ENCODE results near the gene ZDHHC5.
"Not testable (repeated sequence)": the region's sequence is repeated elsewhere in the genome, so short reads cannot be mapped to it uniquely, and the experiment has no call there.

Gene ZDHHC5

GRCh38 chr11:57644748-57645688 lies 22.9 kb upstream of the ZDHHC5 start:
- DNase-seq (ENCODE audit: low read depth, low spot score), result peak; percentile 80

GRCh38 chr11:57645689-57646085 lies 22.2 kb upstream of the ZDHHC5 start:
- no peak for DNase-seq (ENCODE audit: low read depth, low spot score)

GRCh38 chr11:57646194-57646798 lies 21.6 kb upstream of the ZDHHC5 start:
- DNase-seq (ENCODE audit: low read depth, low spot score), result no peak

DNA sequence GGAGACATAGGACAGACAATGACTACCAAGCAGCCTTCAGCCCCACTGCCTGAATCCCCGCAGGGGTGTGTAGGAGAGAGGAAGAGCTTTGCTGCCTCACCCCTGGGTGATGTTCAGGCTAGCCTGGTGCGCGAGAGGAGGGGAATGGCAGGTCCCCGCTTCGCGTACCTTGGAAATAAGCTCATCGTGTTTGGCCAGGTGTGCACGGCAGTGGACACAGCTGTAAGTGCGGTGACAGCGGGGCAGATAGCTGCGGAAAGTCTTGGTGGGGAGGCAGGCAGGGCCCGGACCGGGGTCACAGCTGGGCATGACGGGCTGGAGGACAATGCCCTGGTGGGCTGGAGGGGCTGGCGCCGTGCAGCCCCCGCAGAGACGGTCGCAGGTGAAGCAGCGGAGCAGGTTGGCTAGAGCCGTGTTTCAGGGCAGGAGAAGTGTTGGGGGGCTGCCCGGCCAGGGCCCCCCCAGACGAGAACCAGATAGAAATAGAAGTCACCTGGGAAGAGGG lies 21.1 kb upstream of the ZDHHC5 start:
- no peak for DNase-seq (ENCODE audit: low read depth, low spot score)

DNA sequence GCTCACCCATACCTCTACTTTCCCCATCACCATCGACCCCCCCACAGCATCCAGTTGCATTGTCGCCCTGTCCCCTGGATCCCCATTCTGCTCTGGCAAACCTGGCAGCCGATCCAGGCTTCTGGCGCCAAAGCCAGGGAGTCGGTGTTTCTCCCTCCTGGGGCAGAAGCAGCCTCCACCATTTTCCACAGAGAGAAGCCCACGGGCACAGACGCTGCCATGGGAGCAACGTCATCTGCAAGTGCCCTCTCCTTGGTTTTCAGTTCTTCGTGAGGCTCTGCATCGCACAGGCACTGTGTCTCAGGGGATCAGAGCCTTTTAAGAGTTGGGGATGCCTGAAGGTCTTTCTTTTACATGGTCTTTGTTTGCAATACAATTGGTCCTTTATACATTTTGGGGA lies 20.5 kb upstream of the ZDHHC5 start:
- DNase-seq (ENCODE audit: low read depth, low spot score), result no peak

GRCh38 chr11:57647960-57648800 lies 19.7 kb upstream of the ZDHHC5 start:
- DNase-seq (ENCODE audit: low read depth, low spot score), result no peak

GRCh38 chr11:57648801-57649735 lies 18.8 kb upstream of the ZDHHC5 start:
- DNase-seq (ENCODE audit: low read depth, low spot score), result no peak

DNA sequence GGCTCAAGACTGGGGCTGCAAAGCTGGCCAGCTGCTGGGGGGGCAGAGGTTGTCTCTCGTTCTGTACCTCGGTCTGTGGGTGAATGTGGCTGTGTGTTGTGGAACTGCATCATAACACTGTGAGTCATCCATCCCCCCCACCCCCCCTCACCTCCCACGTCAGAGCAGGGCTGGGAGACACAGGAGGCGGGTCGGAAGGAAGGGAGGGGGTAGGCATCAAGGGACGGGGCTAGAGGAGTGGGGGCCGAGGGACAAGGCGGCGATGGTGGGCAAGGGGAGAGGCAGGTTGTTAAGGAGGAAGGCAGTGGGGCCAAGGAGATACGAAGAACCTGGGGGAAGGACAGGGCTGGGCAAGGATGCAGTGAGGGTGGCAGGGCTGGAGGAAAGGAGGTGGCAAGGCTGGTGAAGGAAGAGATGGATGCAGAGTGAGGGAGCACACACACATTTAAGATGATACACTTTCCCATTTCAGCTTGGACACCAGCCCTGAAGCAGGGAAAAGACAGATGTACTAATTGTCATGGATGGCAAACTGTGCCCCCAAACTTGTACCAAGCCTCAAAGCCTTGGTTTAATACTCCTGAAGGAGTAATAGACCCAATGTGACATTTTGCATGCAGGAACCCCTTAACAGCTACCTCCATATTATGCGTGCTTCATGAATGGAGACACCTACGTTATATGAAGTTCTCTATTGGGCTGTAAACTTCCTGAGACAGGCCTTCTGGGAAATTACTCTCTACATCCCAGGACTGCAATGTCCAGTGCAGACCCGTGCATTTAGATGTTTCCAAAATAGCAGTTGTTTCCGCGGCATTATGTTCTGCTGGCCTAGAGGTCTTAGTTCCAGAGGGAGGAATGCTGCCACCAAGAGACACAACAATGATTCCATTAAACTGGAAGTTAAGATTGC lies 17.8 kb upstream of the ZDHHC5 start, which contains the start of gene YPEL4:
Gene YPEL4 (minus strand): TSS at position 87 of the 913 bp plus-strand sequence. CDS start 2,805 bp downstream, outside the sequence.
- DNase-seq (ENCODE audit: low read depth, low spot score), result no peak

- no peak for DNase-seq (ENCODE audit: low read depth, low spot score)
Observed at GRCh38 chr11:57650739-57651090, 17.2 kb upstream of the ZDHHC5 start.

DNA sequence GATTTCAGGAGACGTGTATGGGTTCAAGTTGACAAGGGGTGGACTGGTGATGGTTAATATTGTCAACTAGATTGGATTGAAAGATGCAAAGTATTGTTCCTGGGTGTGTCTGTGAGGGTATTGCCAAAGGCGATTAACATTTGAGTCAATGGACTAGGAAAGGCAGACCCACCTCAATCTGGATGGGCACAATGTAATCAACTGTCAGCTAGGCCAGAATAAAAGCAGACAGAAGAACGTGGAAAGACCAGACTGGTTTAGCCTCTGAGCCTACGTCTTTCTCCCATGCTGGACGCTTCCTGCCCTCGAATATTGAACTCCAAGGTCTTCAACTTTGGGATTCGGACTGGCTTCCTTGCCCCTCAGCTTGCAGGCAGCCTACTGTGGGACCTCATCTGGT lies 16.5 kb upstream of the ZDHHC5 start:
- no peak for DNase-seq (ENCODE audit: low read depth, low spot score)

DNA sequence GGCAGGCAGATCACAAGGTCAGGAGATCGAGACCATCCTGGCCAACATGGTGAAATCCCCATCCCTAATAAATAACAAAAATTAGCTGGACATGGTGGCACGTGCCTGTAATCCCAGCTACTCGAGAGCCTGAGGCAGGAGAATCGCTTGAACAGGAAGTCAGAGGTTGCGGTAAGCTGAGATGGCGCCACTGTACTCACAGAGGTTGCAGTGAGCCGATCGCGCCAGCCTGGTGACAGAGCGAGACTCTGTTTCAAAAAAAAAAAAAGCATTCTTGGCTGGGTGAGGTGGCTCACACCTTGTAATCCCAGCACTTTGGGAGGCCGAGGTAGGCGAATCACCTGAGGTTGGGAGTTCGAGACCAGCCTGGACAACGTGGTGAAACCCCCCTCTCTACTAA lies 15.7 kb upstream of the ZDHHC5 start:
- not testable (repeated sequence) for DNase-seq (ENCODE audit: low read depth, low spot score)

DNA sequence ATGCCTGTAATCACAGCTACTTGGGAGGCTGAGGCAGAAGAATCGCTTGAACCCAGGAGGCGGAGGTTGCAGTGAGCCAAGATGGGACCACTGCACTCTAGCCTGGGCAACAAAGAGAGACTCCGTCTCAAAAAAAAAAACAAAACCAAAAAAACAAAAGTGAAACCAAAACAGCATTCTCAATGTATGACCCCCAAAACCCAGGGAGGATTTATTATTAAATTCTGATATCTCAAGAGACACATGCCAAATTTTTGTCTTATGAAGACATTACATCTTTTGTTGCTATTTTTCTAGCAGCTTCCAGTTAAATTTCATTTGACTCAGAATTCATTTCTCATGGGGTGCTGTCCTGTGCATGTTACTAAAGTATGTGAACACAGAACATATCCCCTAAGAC lies 15.3 kb upstream of the ZDHHC5 start:
- no peak for DNase-seq (ENCODE audit: low read depth, low spot score)

- no peak for DNase-seq (ENCODE audit: low read depth, low spot score)
Observed at GRCh38 chr11:57653163-57653562, 14.8 kb upstream of the ZDHHC5 start.

DNA sequence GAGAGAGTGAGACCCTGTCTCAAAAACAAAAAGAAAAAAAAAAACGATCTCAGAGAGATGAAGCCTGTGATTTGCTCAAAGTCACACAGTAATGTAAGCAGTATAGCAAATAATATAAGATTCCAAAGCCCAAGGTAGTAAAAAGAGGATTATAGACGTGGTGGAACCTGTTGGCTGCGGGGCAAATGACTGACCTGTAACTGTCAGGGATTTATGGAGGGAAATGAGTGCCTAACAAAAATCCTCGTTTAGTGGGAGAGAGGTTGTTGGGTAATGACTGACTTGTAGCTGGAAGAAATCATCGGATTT lies 11.1 kb upstream of the ZDHHC5 start:
- DNase-seq (ENCODE audit: low read depth, low spot score), result no peak

DNA sequence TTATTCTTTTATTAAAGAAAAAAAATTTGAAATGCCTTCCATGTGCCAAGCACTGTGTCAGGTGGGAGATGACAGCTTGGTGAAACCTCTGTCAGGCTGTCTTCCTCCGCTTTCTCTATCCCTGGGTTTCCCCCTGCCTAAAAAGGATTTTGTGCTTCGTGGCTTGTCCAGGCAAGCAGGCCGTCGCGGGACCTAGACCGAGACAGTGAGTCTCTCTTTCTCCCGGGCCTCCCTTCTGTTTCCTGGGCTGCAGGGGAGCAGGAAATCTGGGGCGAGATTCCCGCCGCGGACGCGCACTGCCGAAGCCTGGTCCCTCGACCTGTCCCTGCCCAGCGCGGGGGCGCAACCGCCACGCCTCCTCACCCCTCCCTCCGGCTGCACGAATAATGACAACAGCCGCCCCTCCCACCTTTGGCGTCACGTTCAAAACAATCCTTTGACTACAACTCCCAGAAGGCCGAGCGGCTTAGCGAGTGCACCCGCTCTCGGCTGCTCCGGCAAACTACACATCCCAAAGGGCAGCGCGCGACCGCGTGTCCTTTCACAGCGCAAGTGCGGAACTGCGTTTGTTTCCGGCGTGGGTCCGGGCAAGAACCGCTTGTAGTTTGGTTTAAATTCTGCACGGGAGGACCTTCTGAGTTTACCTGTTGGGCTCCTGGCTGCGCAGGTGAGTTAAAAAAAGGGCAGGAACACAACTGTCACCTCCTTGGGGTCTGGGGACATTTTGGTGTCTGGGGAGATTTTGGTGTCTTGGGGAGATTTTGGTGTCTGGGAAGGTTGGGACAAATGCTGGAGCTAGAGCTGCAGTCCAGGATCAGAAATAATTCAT lies 10.5 kb upstream of the ZDHHC5 start, which contains the start of gene CLP1:
Gene CLP1 (plus strand): TSS at position 569 of the 829 bp plus-strand sequence. CDS start 1,715 bp downstream, outside the sequence.
- peak; percentile 99 for DNase-seq (ENCODE audit: low read depth, low spot score)

GRCh38 chr11:57658023-57658361 lies 9.9 kb upstream of the ZDHHC5 start:
- DNase-seq (ENCODE audit: low read depth, low spot score), result no peak

DNA sequence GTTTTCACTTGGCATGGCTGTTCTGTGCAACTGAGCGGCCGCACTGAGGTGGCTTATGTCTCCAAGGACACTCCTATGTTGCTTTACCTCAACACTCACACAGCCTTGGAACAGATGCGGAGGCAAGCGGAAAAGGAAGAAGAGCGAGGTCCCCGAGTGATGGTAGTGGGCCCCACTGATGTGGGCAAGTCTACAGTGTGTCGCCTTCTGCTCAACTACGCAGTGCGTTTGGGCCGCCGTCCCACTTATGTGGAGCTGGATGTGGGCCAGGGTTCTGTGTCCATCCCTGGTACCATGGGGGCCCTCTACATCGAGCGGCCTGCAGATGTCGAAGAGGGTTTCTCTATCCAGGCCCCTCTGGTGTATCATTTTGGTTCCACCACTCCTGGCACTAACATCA lies 8.2 kb upstream of the ZDHHC5 start:
- no peak for DNase-seq (ENCODE audit: low read depth, low spot score)

- no peak for DNase-seq (ENCODE audit: low read depth, low spot score)
Observed at GRCh38 chr11:57662893-57663292, 5.0 kb upstream of the ZDHHC5 start.

- DNase-seq (ENCODE audit: low read depth, low spot score), result no peak
Observed at GRCh38 chr11:57663975-57664374, 3.9 kb upstream of the ZDHHC5 start.

All from activated naive CD8-positive, alpha-beta T cell treated with anti-CD3 and anti-CD28 coated beads, Interleukin-2, amount 50 U/mL, for 16 hours (primary cell).